HG02970 (cell line): ENCODE results near the gene LYPLAL1.
"Not testable (repeated sequence)": the region's sequence is repeated elsewhere in the genome, so short reads cannot be mapped to it uniquely, and the experiment has no call there.

Experiments
- ATAC-seq: cut with Tn5 transposase; IDR thresholded peaks from one replicate; pipeline ENCODE4 v1.9.1; 2021; ENCODE audit warnings: mild to moderate bottlenecking, moderate library complexity, moderate number of reproducible peaks; ENCODE audit not compliant: unreplicated experiment, low FRiP score

LYPLAL1 gene

GRCh38 chr1:219209578-219209977, 35.9 kb downstream of the LYPLAL1 start:
- no peak for ATAC-seq

GRCh38 chr1:219210067-219210466, 36.4 kb downstream of the LYPLAL1 start:
- ATAC-seq: no peak

- ATAC-seq: no peak
These were observed 41.8 kb downstream of the LYPLAL1 start for GRCh38 chr1:219215477-219215876.

DNA sequence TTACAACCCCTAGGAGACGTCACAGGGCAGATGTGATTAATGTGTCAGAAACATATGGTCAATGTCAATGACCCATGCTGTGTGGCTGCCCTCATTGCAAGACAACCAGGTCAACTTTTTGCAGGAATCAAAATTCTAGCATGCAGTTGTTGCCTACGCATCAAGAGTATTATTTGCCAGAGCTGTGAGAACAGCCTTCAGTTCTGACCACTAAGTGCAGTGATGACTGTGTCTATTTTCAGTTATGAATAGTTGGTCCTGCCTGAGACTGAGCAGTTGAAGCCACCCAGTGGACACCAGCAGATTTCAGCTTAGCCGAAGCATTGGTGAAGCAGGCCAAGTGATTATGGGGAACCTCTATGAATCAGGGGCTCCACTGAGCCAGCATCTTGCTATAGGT, 47.3 kb downstream of the LYPLAL1 start:
- peak; percentile 79 for ATAC-seq

DNA sequence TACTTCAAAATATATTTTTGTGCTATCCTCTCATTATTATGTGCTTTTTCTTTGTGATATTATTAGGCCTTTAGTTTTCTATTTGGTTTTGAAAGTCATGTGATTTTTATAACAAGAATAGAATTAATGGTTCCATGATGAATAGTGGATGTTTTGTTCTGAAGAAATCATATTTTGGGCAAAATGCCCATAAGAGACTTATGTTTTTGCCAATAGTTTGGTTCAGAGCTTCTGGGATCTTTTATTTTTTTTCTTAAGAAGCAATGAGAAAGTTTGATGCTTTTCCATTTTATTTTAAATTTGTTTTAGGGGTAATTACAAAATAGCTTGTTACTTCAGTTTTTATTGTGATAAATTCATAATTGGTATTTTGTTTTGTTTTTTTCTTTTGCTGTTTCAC, 49.8 kb downstream of the LYPLAL1 start:
- no peak for ATAC-seq

GRCh38 chr1:219226196-219226595, 52.5 kb downstream of the LYPLAL1 start:
- no peak for ATAC-seq

GRCh38 chr1:219227360-219228057, 53.8 kb downstream of the LYPLAL1 start:
- no peak for ATAC-seq

DNA sequence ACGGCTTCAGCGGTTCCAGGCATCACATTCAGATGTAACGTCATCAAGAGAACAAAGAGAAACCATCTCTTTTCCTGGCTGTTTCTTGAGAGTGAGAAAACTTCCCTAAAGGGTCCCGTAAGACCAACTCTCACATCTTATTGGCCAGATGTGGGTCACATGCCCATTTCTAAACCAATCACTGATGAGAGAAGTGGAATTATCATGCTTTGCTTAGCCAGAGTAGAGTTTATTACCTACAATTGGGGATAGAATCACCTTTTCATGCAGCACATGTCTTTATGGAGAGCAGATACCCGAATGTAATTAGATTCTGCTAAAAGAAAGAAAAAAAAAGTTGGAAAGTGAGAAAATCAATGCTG, 54.4 kb downstream of the LYPLAL1 start:
- no peak for ATAC-seq

GRCh38 chr1:219232890-219233289, 59.2 kb downstream of the LYPLAL1 start:
- no peak for ATAC-seq

DNA sequence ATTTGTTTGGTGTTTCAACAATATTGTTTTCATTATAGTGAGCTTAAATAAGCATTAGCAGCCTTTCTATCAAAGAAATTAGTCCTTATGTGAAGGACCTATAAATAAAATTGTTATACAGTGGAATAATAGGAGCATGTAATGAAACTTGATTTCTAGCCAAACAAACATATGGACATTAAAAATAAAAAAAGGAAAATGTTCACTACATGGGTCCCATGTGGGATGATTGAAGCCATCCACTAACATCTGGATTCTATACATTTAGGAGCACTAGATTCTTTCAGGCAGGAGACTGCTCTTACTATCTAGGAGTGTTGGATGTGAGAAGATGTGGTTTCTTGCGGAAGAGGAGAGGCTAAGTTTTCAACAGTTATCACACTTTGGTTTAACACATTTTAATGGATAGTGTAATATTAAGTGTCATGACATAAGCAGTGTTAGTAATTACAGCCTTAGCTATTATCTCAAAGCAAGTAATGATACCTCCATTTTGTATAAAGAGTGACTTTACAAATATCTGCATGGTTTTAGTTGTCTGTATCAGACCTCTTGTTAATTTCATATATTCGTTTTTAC, 62.3 kb downstream of the LYPLAL1 start:
- no peak for ATAC-seq

- ATAC-seq: no peak
These were observed 63.4 kb downstream of the LYPLAL1 start for GRCh38 chr1:219236933-219237610.

DNA sequence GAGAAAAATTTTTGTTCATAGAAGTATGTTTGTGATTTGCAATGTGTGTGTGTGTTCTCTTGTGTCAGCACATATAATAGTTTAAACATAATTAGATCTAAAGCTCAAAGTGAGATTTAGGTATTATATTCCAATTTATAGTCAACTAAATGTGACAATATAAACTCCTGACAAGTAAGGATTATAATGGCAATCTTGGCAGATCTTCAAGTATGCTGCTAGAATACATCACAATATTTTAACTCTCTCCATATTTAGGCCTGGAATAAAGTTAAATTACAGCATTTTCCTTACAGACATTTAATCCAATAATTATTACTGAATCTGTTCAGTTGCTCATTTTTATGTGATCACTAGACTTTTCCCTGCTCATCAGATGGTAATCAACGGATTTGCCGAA, 65.8 kb downstream of the LYPLAL1 start:
- ATAC-seq: no peak

DNA sequence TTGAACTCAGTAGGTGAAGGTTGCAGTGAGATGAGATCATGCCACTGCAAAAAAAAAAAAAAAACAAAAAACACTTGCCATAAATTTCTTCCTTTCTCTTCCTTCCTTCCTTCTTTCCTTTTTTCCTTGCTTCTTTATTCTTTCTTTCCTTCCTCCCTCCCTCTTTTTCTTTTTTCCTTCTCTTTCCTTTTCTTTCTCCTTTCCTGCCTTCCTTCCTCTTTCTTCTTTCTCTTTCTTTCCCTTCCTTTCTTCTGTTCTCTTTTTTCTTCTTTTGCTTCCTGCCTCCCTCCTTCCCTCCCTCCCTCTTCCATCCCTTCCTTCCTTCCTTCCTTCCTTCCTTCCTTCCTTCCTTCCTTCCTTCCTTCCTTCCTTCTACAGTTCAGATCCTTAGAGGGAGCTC, 71.2 kb downstream of the LYPLAL1 start:
- no peak for ATAC-seq

GRCh38 chr1:219247441-219247840, 73.8 kb downstream of the LYPLAL1 start:
- no peak for ATAC-seq

DNA sequence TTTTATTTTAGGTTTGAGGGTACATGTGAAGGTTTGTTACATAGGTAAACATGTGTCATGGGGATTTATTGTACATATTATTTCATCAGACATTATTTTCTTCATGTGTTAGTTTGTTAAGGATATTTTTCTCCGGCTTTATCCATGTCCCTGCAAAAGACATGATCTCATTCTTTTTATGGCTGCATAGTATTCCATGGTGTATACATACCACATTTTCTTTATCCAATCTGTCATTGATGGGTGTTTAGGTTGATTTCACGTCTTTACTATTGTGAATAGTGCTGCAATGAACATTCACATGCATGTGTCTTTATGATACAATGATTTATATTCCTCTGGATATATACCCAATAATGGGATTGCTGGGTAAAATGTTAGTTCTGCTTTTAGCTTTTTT, 76.8 kb downstream of the LYPLAL1 start:
- ATAC-seq: not testable (repeated sequence)

GRCh38 chr1:219257751-219258150, 84.1 kb downstream of the LYPLAL1 start:
- ATAC-seq: no peak

GRCh38 chr1:219261454-219261853, 87.8 kb downstream of the LYPLAL1 start:
- no peak for ATAC-seq
